Measurements from ENCODE around the gene NFS1. TPM values are rescaled to one million over a fixed set of nuclear protein-coding genes. Genes with fewer than 3 reads are reported as not detected.
"Not testable (repeated sequence)": the region's sequence is repeated elsewhere in the genome, so short reads cannot be mapped to it uniquely, and the experiment has no call there.

The NFS1 gene
- total RNA-seq, 2 donors from 2014 or later = 41.2 to 56.7 TPM

GRCh38 chr20:35705894-35706293 lies 6.7 kb upstream of the NFS1 start:
- intact Hi-C loops (cut with DNase I); H3K27me3 ChIP-seq (replicated peaks; ENCODE audit: insufficient read depth); H3K9me3 ChIP-seq; DNase-seq (ENCODE audit: low spot score); H3K27ac ChIP-seq; H3K4me1 ChIP-seq (replicated peaks); H3K4me3 ChIP-seq: not testable (repeated sequence)
- WGBS = 89% methylated on average over 11 of the region's 11 CpGs
- H3K36me3 ChIP-seq = peaks cover 4 to 20% of the 10 kb centered on the region in 2 donors

- intact Hi-C loops (cut with DNase I) = no loop called here
- Histone ChIP-seq H3K27me3 (replicated peaks; ENCODE audit: insufficient read depth) (no peaks in the 10 kb centered on the region), H3K4me1 (replicated peaks) (no peaks in the 10 kb centered on the region), H3K27ac (no peak overlapping the region), H3K4me3 (no peak overlapping the region), H3K36me3 (peaks cover 4 to 16% of the 10 kb centered on the region in 2 donors), H3K9me3 (no peaks in the 10 kb centered on the region)
- no peak for DNase-seq (ENCODE audit: low spot score)
- TF ChIP-seq POLR2A (IDR thresholded peaks at IDR 0.05) (no peak), POLR2AphosphoS5 (IDR thresholded peaks at IDR 0.05) (no peak)
- TF ChIP-seq, protein P1, sequence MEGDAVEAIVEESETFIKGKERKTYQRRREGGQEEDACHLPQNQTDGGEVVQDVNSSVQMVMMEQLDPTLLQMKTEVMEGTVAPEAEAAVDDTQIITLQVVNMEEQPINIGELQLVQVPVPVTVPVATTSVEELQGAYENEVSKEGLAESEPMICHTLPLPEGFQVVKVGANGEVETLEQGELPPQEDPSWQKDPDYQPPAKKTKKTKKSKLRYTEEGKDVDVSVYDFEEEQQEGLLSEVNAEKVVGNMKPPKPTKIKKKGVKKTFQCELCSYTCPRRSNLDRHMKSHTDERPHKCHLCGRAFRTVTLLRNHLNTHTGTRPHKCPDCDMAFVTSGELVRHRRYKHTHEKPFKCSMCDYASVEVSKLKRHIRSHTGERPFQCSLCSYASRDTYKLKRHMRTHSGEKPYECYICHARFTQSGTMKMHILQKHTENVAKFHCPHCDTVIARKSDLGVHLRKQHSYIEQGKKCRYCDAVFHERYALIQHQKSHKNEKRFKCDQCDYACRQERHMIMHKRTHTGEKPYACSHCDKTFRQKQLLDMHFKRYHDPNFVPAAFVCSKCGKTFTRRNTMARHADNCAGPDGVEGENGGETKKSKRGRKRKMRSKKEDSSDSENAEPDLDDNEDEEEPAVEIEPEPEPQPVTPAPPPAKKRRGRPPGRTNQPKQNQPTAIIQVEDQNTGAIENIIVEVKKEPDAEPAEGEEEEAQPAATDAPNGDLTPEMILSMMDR (IDR thresholded peaks at IDR 0.05) = no peak
- 87% methylated on average over 5 of the region's 5 CpGs for WGBS
These were observed 5.5 kb upstream of the NFS1 start for GRCh38 chr20:35704514-35705261.

DNA sequence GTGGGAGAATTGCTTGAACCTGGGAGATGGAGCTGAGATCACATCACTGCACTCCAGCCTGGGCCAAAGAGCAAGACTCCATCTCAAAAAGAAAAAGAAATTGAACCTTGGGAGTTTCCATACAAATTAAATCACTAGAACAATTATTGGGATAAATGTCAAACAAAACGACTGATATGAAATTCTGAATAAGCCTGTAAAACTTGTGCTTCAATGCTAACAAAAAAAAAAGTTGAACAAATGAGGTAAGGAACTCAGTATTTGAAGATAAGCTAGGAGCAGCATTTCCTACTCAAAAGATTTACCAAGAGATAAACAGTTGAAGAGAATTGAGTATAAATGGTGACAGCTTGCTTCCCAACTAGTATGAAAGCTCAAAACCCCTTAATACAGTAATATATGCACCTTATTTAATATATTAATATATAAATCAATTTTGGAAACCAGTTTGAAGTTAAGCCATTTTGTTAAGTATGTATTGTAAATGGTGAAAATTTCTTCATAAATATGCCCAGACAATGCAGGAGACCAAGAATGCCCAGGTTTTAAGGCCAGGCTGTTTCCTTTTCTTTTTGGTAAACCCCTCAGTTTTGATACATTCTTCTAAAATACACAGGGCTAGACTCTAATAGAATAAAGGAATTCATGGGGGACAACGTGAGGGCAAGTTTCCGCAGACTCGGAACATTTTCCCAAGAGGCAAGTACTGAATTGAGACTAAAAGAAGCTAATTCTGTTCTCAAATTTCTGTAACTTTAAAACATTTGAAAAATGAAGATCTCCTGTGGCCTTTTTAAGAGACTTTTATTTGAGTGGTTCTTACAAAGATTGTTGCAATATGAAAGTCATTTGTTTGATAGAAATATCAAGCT lies 3.9 kb upstream of the NFS1 start:
- WGBS = 61% methylated on average over 4 of the region's 4 CpGs
- no peak for DNase-seq (ENCODE audit: low spot score)
- Histone ChIP-seq H3K9me3 (no peaks in the 10 kb centered on the region), H3K27ac (no peak overlapping the region), H3K36me3 (peaks cover 4 to 16% of the 10 kb centered on the region in 2 donors), H3K4me1 (replicated peaks) (no peaks in the 10 kb centered on the region), H3K27me3 (replicated peaks; ENCODE audit: insufficient read depth) (no peaks in the 10 kb centered on the region), H3K4me3 (no peak overlapping the region)
- intact Hi-C loops (cut with DNase I) = no loop called here
- no peak for TF ChIP-seq POLR2A (IDR thresholded peaks at IDR 0.05)
- no peak for TF ChIP-seq POLR2AphosphoS5 (IDR thresholded peaks at IDR 0.05)
- TF ChIP-seq, protein P1 (IDR thresholded peaks at IDR 0.05) = no peak

- no peaks in the 10 kb centered on the region for H3K4me1 ChIP-seq (replicated peaks)
- no peak for TF ChIP-seq POLR2A (IDR thresholded peaks at IDR 0.05)
- TF ChIP-seq POLR2AphosphoS5 (IDR thresholded peaks at IDR 0.05) = no peak
- TF ChIP-seq, protein P1 (IDR thresholded peaks at IDR 0.05) = no peak
- no peak overlapping the region for H3K4me3 ChIP-seq
- H3K27ac ChIP-seq = no peak overlapping the region
- H3K27me3 ChIP-seq (replicated peaks; ENCODE audit: insufficient read depth) = no peaks in the 10 kb centered on the region
- WGBS = 79% methylated on average over 12 of the region's 12 CpGs
- intact Hi-C loops (cut with DNase I) = no loop called here
- peaks cover 4 to 16% of the 10 kb centered on the region in 2 donors for H3K36me3 ChIP-seq
- no peaks in the 10 kb centered on the region for H3K9me3 ChIP-seq
- no peak for DNase-seq (ENCODE audit: low spot score)
These were observed 3.1 kb upstream of the NFS1 start for GRCh38 chr20:35702051-35702823.

- DNase-seq (ENCODE audit: low spot score) = no peak
- peak overlapping the region in 1 of 2 donors; percentile 2 for H3K27ac ChIP-seq
- no peak overlapping the region for H3K4me3 ChIP-seq
- H3K9me3 ChIP-seq = no peaks in the 10 kb centered on the region
- H3K27me3 ChIP-seq (replicated peaks; ENCODE audit: insufficient read depth) = no peaks in the 10 kb centered on the region
- intact Hi-C loops (cut with DNase I) = no loop called here
- H3K4me1 ChIP-seq (replicated peaks) = no peaks in the 10 kb centered on the region
- TF ChIP-seq, protein P1 (IDR thresholded peaks at IDR 0.05) = no peak
- TF ChIP-seq POLR2A (IDR thresholded peaks at IDR 0.05) = no peak
- TF ChIP-seq POLR2AphosphoS5 (IDR thresholded peaks at IDR 0.05) = no peak
- peaks cover 10 to 11% of the 10 kb centered on the region in 2 donors for H3K36me3 ChIP-seq
- WGBS = 97% methylated on average over 7 of the region's 7 CpGs
These were observed 1.5 kb upstream of the NFS1 start for GRCh38 chr20:35700625-35701148.

All from prostate gland (tissue), 2 donors.